OCI-LY1 (cell line): ENCODE results near the gene ALPK3.

Source experiments
- H2AFZ ChIP-seq: fragments of 200-600 bp; sonication (generic), shearing (Covaris generic); 2 replicates; pipeline ENCODE4 v1.6.0; 2014; ENCODE audit warnings: antibody characterized with exemption, mild to moderate bottlenecking, low read length
- H3F3A ChIP-seq: fragments of 200-600 bp; sonication (generic), shearing (Covaris generic); 2 replicates; pipeline ENCODE4 v1.6.0; 2014; ENCODE audit warnings: mild to moderate bottlenecking, antibody characterized with exemption, low read length, moderate library complexity; ENCODE audit not compliant: insufficient read depth
- H3K27ac ChIP-seq: fragments of 200-600 bp; sonication (generic); 2 replicates; pipeline ENCODE4 v1.5.1; 2014; ENCODE audit warnings: low read length, mixed run types, mild to moderate bottlenecking, low read depth; ENCODE audit not compliant: poor library complexity, severe bottlenecking
- H3K27me3 ChIP-seq: fragments of 200-600 bp; sonication (generic); 2 replicates; pipeline ENCODE4 v1.6.0; 2014; ENCODE audit warnings: antibody characterized with exemption, mild to moderate bottlenecking, low read length, moderate library complexity; ENCODE audit not compliant: insufficient read depth
- H3K36me3 ChIP-seq: fragments of 200-600 bp; sonication (generic); 2 replicates; pipeline ENCODE4 v1.6.1; 2014; ENCODE audit warnings: mild to moderate bottlenecking, antibody characterized with exemption, low read length, moderate library complexity, mixed read lengths; ENCODE audit not compliant: insufficient read depth
- H3K4me1 ChIP-seq: fragments of 200-600 bp; sonication (generic); 2 replicates; pipeline ENCODE4 v1.5.1; 2014; ENCODE audit warnings: mild to moderate bottlenecking, low read length, moderate library complexity; ENCODE audit not compliant: insufficient read depth, severe bottlenecking
- H3K4me2 ChIP-seq: fragments of 200-600 bp; sonication (generic), shearing (Covaris generic); 2 replicates; pipeline ENCODE4 v1.6.1; 2014; ENCODE audit warnings: low read length
- H3K4me3 ChIP-seq: fragments of 200-600 bp; sonication (generic); 2 replicates; pipeline ENCODE4 v1.5.1; 2014; ENCODE audit warnings: low read length, low read depth, mild to moderate bottlenecking, mixed read lengths; ENCODE audit not compliant: poor library complexity, severe bottlenecking
- H3K79me2 ChIP-seq: fragments of 200-600 bp; shearing (Covaris generic); 2 replicates; pipeline ENCODE4 v1.6.1; 2016; ENCODE audit warnings: mixed run types, low read length, mixed read lengths; ENCODE audit not compliant: insufficient read depth
- H3K9ac ChIP-seq: fragments of 200-600 bp; sonication (generic), shearing (Covaris generic); 2 replicates; pipeline ENCODE4 v1.6.1; 2014; ENCODE audit warnings: mild to moderate bottlenecking, low read length, mixed read lengths
- H3K9me2 ChIP-seq: fragments of 200-600 bp; sonication (generic), shearing (Covaris generic); 2 replicates; pipeline ENCODE4 v1.6.1; 2014; ENCODE audit warnings: low read depth, mild to moderate bottlenecking, low read length, mixed read lengths
- H3K9me3 ChIP-seq: fragments of 200-600 bp; shearing (Covaris generic); 2 replicates; pipeline ENCODE4 v1.6.1; 2014; ENCODE audit warnings: low read length, mixed read lengths
- H4K20me1 ChIP-seq: fragments of 200-600 bp; sonication (generic), shearing (Covaris generic); 2 replicates; pipeline ENCODE4 v1.6.0; 2016; ENCODE audit warnings: mild to moderate bottlenecking, low read length; ENCODE audit not compliant: insufficient read depth
- CTCF ChIP-seq: fragments of 200-600 bp; sonication (generic), shearing (Covaris generic); IDR thresholded peaks from 2 replicates; pipeline ENCODE4 v1.5.1; 2017; ENCODE audit warnings: mild to moderate bottlenecking, antibody characterized with exemption, low read length, moderate library complexity, mixed read lengths
- EZH2 ChIP-seq: fragments of 200-600 bp; sonication (generic), shearing (Covaris generic); IDR thresholded peaks from 2 replicates; pipeline ENCODE4 v1.8.0; 2017; ENCODE audit warnings: borderline replicate concordance, mixed run types, mild to moderate bottlenecking, antibody characterized with exemption, low read length, moderate library complexity, mixed read lengths

Gene ALPK3

GRCh38 chr15:84869510-84869909 lies 52.4 kb downstream of the ALPK3 start:
- Histone ChIP-seq H3K9me3 (no peaks in the 10 kb centered on the region), H4K20me1 (no peaks in the 10 kb centered on the region), H2AFZ (no peak overlapping the region), H3K27ac (no peak overlapping the region), H3K4me1 (no peaks in the 10 kb centered on the region), H3K9ac (no peak overlapping the region), H3K27me3 (no peaks in the 10 kb centered on the region; the same call in 1 of the 2 replicates), H3K9me2 (no peaks in the 10 kb centered on the region), H3K4me2 (no peak overlapping the region), H3K4me3 (no peak overlapping the region), H3K79me2 (no peaks in the 10 kb centered on the region), H3K36me3 (no peaks in the 10 kb centered on the region), H3F3A (no peaks in the 10 kb centered on the region)
- TF ChIP-seq CTCF (no peak), EZH2 (no peak)

DNA sequence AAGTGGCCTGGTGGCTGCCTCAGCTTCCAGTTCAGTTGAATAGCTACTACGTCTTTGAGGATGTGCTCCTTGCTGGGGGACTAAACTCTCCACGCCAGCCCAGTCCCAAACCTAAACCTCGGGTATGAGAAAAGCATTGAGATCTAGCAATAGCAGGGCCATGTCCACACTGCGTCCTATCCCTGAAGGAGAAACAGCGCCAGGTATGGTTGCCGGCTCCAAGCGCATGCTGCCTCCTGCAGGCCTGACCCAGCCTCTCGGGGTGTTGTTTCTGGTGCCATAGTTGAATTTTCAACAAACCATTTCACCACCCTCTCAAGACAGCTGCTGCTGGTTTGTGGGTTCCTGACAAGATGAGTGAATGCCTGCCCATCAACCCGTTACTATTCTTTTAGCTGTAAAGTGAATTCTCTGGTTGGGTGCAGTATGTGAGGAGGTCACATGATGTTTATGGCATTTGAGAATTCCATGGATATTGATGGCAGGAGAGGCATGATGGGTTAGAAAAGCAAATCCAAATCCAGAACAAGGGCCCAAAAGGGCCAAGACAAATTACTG lies 54.4 kb downstream of the ALPK3 start:
- TF ChIP-seq CTCF (peak; percentile 6; the same call in 1 of the 2 replicates), EZH2 (no peak)
- Histone ChIP-seq H3K79me2 (no peaks in the 10 kb centered on the region), H3F3A (no peaks in the 10 kb centered on the region), H3K36me3 (no peaks in the 10 kb centered on the region), H3K4me2 (no peak overlapping the region), H3K4me1 (no peaks in the 10 kb centered on the region), H3K4me3 (no peak overlapping the region), H3K27ac (no peak overlapping the region), H4K20me1 (no peaks in the 10 kb centered on the region), H3K9ac (no peak overlapping the region), H3K27me3 (no peaks in the 10 kb centered on the region; the same call in 1 of the 2 replicates), H2AFZ (no peak overlapping the region), H3K9me3 (no peaks in the 10 kb centered on the region), H3K9me2 (no peaks in the 10 kb centered on the region)

- TF ChIP-seq CTCF (no peak), EZH2 (no peak)
- Histone ChIP-seq H3K36me3 (no peaks in the 10 kb centered on the region), H3K27me3 (no peaks in the 10 kb centered on the region; the same call in 1 of the 2 replicates), H3K4me1 (no peaks in the 10 kb centered on the region), H3K79me2 (no peaks in the 10 kb centered on the region), H3K4me3 (no peak overlapping the region), H2AFZ (no peak overlapping the region), H3K4me2 (no peak overlapping the region), H3K27ac (no peak overlapping the region), H3K9me3 (no peaks in the 10 kb centered on the region), H3F3A (no peaks in the 10 kb centered on the region), H3K9ac (no peak overlapping the region), H4K20me1 (no peaks in the 10 kb centered on the region), H3K9me2 (no peaks in the 10 kb centered on the region)
Measured at GRCh38 chr15:84872009-84872910, 55.1 kb downstream of the ALPK3 start.
